GM21529 (cell line): ENCODE data around the gene GPR21.

ENCODE experiments used
- ATAC-seq: cut with Tn5 transposase; IDR thresholded peaks from one replicate; pipeline ENCODE4 v1.9.1; 2021; ENCODE audit not compliant: unreplicated experiment

GPR21 gene

GRCh38 chr9:123063177-123063598 lies 29.7 kb downstream of the GPR21 start:
- ATAC-seq = no peak

DNA sequence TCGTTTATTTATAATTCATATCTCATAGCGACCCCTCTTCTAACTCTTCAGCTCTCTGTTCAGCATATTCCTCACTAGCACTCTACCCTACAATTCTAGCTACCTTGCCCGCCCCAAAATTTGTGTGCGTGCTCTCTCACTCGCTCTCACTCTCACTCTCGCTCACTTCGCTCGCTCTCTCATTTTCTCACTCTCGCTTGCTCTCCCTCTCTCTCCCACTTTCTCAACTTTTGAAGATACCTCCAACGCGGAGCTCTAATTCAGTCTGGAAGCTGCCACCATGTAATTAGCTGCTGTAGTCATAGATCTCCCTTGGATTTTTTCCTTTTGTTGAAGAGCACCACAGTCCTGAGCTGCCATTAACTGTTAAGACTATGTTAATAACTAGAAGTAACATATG lies 30.4 kb downstream of the GPR21 start:
- ATAC-seq = no peak

- ATAC-seq = no peak
Measured at GRCh38 chr9:123064716-123065115, 31.2 kb downstream of the GPR21 start.

DNA sequence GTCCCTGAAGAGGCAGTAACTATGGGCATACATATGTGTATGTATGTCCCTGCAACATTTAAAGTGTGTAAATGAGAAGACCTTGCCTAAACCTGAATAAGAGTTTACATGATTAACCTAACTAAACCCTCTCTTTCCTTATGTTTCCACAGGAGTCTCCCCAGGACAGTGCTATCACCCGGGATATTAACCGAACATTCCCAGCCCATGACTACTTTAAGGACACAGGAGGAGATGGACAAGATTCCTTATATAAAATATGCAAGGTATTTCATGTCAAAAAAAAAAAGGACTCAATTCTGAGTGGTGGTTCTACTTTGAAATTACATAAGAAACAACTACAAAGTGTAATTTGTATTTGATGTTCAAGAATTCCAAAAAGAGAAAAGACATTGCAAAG lies 31.7 kb downstream of the GPR21 start:
- no peak for ATAC-seq

- ATAC-seq = no peak
Measured at GRCh38 chr9:123067136-123067535, 33.7 kb downstream of the GPR21 start.

DNA sequence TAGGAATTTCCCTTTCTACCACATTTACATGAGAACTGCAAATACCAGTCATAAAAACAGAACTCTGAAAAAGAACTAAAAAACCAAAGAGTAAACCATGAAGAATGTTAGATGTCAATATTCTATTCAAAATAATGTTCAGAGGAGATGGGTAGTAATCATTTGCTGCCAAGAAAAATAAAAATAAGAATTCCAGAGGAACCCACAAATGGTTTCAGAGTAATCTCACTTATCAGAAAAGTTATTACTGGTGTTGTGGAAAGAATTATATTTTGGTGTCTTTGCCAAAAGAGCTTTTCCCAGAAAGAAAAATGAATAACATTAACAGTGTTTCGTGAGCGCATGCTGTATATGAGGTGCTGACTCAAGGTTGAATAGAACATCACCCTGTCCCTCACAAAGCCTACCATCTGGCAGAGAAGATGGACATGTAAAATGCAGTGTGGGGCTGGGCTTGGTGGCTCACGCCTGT lies 35.6 kb downstream of the GPR21 start:
- no peak for ATAC-seq

DNA sequence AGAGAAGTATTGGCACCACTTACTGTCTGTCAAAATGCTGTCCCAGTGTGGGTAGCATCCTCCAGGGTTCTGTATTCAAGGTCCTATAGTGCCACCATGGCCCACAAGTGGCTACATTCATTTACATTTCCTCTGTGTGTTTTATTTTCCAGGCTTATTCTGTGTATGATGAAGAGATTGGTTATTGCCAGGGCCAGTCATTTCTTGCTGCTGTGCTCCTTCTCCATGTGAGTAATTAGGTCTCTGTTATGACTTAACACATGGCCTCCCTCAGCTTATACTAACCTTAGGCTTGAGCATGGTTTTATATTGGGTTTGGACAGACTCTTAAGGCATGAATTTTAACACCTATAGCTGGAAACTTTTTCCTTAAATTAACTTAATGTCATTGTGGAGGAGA lies 36.7 kb downstream of the GPR21 start:
- no peak for ATAC-seq

- no peak for ATAC-seq
Measured at GRCh38 chr9:123072407-123072995, 39.0 kb downstream of the GPR21 start.

DNA sequence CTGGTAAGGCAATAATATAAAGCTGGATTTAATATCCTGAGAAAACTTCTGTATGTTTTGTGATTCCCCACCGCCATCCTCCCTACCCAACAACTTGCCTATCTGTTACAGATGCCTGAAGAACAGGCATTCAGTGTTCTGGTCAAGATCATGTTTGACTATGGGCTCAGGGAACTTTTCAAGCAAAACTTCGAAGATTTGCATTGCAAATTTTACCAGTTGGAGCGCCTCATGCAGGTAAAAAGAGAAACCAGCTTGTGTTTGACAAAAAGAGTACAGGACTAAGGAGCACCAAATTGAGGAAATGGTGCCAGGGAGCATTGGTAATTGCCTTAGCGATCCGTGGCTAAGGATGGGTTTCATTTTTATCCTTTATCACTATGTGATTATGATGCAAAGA lies 40.0 kb downstream of the GPR21 start:
- ATAC-seq = no peak

DNA sequence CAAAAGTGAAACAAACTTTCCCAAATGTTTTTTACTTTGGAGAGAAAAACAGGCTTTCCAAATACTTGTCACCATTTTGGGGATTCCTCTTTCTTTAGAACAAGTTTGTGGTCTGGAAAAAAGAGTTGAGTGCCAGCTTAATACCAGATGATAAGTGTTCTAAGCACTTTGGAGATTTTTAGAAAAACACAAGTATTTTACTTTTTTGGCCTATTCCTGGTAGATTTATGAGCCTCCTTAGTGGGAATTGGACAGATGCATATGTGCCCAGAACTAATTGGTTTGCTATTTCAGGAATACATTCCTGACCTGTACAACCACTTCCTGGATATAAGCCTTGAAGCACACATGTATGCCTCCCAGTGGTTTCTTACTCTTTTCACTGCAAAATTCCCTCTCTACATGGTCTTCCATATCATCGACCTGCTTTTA lies 40.5 kb downstream of the GPR21 start:
- ATAC-seq = no peak

GRCh38 chr9:123074628-123075027 lies 41.2 kb downstream of the GPR21 start:
- no peak for ATAC-seq

GRCh38 chr9:123080444-123080843 lies 47.0 kb downstream of the GPR21 start:
- ATAC-seq = no peak

DNA sequence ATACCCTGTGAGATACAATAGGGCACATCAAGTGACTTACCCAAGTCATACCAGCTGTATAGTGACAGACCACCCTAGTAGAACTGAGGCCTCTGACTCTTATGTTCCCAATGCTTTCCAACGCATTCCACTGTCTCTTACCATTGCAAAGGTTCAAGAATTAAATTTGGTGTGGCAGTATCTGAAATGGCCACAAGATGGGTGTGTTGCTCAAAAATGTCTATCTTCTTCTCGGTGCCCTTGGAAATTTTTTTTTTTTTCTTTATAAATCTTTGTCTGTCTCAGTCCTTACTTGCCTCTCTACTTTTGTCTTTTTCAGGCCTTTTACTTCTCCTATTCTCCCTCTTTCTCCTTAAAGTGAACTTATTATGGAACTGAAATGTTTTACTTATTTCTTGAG lies 48.4 kb downstream of the GPR21 start:
- ATAC-seq = no peak

- no peak for ATAC-seq
Measured at GRCh38 chr9:123083680-123084079, 50.2 kb downstream of the GPR21 start.

- no peak for ATAC-seq
Measured at GRCh38 chr9:123084256-123084655, 50.8 kb downstream of the GPR21 start.
